HG03432 (cell line): ENCODE measurements around the gene STX8.
"Not testable (repeated sequence)": the region's sequence is repeated elsewhere in the genome, so short reads cannot be mapped to it uniquely, and the experiment has no call there.

Experiments used
- ATAC-seq: cut with Tn5 transposase; IDR thresholded peaks from one replicate; pipeline ENCODE4 v1.9.1; 2021; ENCODE audit warnings: mild to moderate bottlenecking, moderate library complexity; ENCODE audit not compliant: unreplicated experiment

The STX8 gene

GRCh38 chr17:9408381-9408780 is 167.2 kb downstream of the STX8 start:
- ATAC-seq: no peak

GRCh38 chr17:9406046-9406606 is 169.5 kb downstream of the STX8 start:
- no peak for ATAC-seq

GRCh38 chr17:9403257-9403656 is 172.4 kb downstream of the STX8 start:
- no peak for ATAC-seq

GRCh38 chr17:9402590-9403199 is 172.9 kb downstream of the STX8 start:
- ATAC-seq: no peak

GRCh38 chr17:9401434-9401833 is 174.2 kb downstream of the STX8 start:
- no peak for ATAC-seq

- ATAC-seq: peak; percentile 84
Observed at GRCh38 chr17:9389111-9389527, 186.5 kb downstream of the STX8 start.

- ATAC-seq: no peak
Observed at GRCh38 chr17:9386401-9386800, 189.2 kb downstream of the STX8 start.

- ATAC-seq: no peak
Observed at GRCh38 chr17:9383826-9384225, 191.8 kb downstream of the STX8 start.

GRCh38 chr17:9382626-9383025 is 193.0 kb downstream of the STX8 start:
- ATAC-seq: no peak

GRCh38 chr17:9381068-9381467 is 194.6 kb downstream of the STX8 start:
- no peak for ATAC-seq

- ATAC-seq: no peak
Observed at GRCh38 chr17:9380361-9380760, 195.3 kb downstream of the STX8 start.

- ATAC-seq: not testable (repeated sequence)
Observed at GRCh38 chr17:9376177-9376576, 199.4 kb downstream of the STX8 start.

- no peak for ATAC-seq
Observed at GRCh38 chr17:9371019-9371418, 204.6 kb downstream of the STX8 start.

GRCh38 chr17:9370467-9370866 is 205.2 kb downstream of the STX8 start:
- no peak for ATAC-seq

- ATAC-seq: no peak
Observed at GRCh38 chr17:9368631-9369030, 207.0 kb downstream of the STX8 start.

- no peak for ATAC-seq
Observed at GRCh38 chr17:9367156-9367555, 208.5 kb downstream of the STX8 start.

- ATAC-seq: no peak
Observed at GRCh38 chr17:9364837-9365430, 210.7 kb downstream of the STX8 start.

GRCh38 chr17:9363440-9364350 is 211.9 kb downstream of the STX8 start:
- no peak for ATAC-seq

- ATAC-seq: no peak
Observed at GRCh38 chr17:9361188-9361955, 214.2 kb downstream of the STX8 start.

- ATAC-seq: no peak
Observed at GRCh38 chr17:9360677-9361081, 214.9 kb downstream of the STX8 start.

GRCh38 chr17:9356488-9356911 is 219.1 kb downstream of the STX8 start:
- ATAC-seq: no peak
